CD4-positive, alpha-beta T cell treated with Interleukin-1 beta for 1 hour (primary cell): ENCODE measurements around the gene RPL3.
A peak's percentile ranks its signal among the peaks of the same experiment; 100 is the strongest.

ENCODE experiments used
- DNase-seq, 2 donors: peaks; one replicate each; pipeline ENCODE4 v3.0.0-alpha.2; 2020 to 2022

The RPL3 gene

DNA sequence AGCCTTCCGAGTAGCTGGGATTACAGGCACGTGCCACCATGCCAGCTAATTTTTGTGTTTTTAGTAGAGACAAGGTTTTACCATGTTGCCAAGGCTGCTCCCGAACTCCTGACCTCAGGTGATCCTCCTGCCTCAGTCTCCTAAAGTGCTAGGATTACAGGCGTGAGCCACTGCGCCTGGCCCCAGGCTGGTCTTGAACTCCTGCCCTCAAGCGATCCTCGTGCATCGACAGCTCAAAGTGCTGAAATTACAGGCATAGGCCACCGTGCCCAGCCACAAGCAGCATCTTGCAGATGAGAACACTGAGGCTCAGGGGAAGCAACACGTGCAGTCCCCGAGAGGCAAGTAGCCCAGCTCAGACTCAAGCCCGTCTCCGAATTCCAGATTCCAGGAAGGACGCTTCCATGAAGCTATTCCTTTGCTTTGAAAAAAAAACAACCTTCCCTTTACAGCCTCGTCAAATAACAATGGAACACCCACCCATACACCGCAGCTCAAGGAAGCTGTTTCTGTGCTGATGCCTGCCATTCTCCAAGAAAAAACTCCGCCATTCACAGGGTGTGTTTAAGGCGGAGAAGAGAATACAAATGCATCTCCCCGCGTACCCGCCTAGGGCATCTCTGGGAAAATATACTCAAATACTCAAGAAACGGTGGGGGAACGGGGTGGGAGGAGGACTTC is 40.1 kb downstream of the RPL3 start:
- DNase-seq: no peak

DNA sequence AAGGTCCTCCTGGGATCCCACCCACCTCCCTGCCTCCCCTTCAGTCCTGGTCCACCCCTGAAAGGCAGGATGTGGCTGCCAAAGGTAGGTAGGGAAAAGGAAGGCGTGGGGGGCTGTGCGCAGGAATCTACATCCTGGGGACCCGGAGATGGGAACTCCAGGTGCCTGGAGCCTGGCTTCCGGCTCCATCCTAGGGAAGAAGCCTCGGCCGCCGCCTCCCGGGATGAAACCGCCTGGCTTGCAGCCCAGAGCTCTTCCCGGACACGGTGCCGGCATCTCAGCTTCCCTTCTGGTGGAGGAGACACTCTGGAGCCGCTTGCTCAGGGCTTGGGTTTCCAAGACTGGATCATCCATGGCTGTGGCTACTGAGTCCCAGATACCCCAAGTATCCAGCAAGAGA is 41.4 kb downstream of the RPL3 start:
- no peak for DNase-seq

DNA sequence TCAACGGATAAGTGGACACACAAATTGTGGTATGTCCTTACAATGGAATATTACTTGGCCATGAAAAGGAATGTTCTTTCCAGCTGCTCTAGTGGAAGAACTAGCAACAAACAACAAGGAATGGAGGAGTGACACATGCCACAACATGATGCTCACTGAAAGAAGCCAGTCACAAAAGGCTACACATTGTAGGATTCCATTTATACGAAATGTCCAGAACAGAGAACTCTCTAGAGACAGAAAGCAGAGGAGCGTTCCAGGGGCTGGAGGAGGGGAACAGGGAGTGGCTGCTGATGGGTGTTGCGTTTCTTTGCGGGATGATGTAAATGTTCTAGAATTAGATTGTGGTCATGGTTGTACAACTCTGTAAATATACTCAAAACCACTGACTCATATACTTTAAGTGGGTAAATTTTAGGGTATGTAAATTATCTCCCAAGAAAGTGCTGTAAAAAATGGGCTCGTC is 42.2 kb downstream of the RPL3 start:
- no peak for DNase-seq

DNA sequence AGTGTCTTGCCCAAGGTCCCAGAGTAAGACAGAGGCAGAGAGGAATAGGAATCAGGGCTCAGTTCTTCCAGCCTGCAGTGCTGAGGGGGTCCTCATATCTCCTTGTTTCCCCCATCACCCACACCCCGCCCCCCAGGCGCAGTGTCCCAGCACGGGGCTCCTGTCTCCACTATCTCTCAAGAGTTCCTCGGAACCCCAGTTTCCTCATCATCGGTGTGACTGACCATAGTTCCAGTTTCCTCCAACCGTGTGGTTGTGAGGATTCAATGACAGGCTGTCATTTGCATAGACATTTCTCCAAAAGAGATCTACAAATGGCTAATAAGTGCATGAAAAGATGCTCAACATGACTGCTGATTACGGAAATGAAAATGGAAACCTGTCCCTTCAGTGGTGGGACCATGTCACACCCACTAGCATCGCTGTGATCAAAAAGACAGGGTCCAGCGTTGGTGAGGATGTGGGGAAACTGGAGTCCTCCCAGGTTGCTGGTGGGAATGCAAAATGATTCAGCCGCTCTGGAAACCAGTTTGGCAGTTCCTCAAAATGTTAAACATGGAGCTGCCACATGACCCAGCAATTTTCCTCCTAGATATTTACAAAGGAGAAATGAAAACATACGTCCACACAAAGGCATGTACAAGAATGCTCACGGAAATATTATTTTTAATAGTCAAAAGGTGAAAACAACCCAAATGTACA is 42.8 kb downstream of the RPL3 start:
- DNase-seq: no peak

DNA sequence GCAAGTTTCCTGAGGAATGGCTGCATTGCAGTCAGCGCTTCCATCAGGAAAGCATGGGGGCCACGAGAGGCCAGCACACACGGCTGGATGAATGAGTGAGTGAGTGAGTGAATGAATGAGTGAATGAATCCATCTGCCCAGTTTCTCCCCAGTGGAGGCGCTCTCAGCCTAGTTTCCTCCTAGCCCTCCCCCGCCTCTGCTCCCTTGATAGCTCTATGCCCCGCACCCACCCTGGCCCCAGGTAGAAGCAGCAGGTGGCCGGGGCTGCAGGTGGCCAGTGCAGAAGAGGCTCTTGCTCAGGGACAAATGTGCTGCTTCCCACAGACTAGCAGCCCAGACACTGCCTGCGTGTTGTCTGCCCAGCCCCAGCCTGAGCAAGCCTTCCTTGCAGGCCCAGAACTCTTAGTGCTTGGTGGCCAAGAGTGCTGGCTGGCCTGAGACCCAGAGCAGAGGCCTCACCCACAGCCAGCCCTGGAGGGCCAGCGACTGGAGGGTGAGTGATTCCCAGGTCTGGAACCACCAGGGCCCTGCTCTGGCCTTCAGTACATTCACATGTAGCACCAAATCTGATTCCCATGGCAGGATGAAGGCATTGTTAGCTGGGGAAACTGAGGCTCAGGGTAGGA is 43.5 kb downstream of the RPL3 start:
- DNase-seq: no peak

DNA sequence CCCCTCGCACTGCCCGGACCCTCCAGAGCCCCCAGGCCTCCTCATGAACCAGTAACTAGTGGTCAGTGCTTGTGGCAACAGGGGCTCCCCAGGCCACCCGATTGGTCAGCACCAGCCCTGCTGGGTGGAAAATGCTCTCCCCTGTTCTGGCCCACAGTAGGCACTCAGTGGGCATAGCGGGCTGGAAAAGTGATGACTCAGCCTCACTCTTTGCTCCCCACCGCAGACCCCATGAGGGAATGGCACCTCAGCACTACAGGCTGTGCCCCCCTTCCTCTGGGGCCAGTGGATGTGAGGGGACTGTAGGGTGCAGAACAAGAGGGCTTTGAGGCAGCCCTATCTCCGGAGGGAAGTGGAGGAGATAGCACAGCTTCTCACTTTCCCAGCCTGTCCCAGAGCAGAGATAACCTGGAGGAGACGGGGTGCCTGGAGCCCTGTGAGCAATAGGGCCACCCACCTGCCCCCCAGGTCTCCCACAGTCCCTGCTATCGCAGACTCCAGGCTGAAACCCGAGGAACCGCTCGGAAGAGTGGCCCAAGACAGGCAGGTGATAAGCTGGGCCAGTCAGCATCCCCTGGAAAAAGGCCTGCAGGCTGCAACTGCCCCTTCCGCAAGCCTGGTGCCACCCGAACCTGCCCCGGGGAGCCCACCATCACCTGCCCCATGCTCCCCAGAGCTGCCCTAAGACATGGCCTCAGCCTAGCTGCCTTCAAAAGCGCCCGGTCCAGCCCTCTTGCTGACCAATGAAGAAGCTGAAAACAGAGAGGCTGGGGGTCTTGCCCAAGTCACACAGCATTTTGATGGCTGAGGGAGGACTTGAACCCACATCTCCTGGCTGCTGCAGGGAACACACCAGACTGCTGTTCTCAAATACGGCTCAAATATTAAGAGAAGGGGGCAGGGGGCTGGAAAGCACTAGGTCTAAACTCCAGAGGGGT is 45.2 kb downstream of the RPL3 start:
- DNase-seq: no peak

DNA sequence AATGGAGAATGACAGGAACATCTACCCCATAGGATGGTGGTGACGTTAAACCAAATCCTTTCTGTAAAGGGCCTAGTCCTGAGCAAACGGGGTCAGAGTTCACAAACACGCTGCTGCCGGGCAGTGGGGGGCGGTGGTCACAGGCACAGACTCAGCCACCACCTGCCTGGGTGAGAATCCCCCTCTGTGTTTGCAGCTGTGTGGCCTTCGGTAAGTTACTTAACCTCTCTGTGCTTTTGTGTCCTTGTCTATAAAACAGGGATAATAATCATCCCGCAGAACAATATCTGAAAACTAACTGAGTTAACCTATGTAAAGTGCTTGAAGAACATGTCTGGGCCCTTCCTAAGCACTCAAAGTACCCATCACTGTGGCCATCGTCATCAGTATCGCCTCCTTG is 48.6 kb downstream of the RPL3 start:
- DNase-seq: no peak

DNA sequence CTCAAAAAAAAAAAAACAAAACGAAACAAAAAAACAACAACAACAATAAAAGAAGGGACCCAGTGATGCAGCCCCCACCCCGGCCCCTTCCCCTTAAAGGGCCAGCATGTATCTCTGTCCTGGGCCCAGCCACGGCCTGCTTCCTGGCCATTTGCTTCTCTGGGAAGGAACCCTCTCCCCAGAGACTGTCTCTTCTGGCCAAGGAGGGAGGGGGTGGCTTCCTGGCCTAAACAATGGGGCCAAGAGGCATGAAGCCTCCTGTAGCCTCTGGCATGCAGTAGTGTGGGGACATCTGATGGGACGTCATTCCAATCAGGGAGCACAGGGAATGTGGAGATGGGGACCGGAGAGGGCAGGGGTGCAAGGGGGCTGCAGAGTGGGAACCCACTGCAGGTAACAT is 49.1 kb downstream of the RPL3 start:
- no peak for DNase-seq

DNA sequence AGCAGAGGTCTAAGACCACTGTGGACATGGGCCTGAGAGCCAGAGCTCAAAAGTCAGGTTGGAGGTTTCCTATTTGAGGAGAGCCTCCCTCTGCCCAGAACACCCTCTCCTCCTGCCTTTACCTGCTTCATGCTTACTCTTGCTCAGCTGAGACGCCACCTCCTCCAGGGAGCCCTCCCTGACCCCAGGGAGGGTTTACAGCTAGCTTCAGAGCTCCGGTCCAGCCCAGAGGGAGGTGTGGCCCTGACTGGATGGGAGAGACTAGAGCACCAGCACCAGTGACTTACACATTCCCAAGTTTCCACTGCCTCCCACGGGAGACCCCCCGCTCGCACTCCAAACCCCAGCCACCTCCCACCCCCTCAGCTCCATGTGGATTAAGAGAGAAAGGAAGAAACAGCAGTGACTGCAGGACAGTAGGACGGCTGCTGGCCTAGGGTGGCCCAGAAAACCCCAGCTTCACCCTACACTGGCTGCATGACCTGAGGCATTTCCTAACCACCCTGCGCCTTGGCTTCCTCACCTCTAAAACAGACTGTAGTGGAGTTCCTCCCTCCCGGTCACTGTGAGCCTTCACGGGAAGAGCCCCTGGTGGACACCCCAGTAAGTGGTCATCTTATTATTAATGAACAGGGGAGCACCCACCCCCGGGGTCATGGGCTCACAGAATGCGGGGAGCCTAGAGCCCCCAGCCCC is 50.2 kb downstream of the RPL3 start:
- DNase-seq: no peak

DNA sequence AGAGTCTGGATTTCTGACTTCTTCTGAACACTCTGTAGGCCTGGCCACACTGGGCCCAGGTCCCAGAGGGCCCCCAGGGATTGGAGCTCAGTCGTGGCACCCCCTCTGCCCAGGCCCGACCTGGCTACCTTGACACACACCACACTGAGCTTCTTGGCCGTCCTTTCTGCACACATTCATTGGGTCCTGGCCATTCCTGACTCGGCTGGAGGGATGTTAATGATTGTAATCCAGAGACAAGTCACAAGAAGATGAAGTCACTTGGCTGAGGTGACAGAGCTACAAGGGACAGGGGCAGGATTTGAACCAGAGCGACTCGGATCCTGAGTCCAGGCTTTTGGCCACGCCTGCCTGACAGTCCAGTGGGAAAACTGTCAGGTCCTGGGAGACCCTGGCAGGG is 50.8 kb downstream of the RPL3 start:
- no peak for DNase-seq

DNA sequence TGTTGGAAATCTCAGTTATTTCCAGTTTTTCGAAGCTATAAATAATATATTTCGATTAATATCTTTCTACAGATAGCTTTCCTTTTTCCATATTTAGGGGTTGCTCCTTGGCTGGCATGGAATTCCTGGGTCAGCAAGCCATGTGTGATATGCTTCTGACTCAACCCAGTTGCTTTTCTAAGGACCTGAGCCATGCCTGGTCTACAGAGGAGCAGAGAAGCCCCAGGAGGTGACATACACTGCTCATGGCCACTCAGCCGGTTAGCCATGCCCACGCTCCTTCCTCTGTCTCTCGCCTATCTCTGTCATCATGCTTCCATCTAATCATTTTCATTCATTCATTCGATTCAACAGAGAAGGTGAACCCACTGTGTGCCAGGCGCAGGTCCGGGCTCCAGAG is 51.4 kb downstream of the RPL3 start:
- DNase-seq: no peak

DNA sequence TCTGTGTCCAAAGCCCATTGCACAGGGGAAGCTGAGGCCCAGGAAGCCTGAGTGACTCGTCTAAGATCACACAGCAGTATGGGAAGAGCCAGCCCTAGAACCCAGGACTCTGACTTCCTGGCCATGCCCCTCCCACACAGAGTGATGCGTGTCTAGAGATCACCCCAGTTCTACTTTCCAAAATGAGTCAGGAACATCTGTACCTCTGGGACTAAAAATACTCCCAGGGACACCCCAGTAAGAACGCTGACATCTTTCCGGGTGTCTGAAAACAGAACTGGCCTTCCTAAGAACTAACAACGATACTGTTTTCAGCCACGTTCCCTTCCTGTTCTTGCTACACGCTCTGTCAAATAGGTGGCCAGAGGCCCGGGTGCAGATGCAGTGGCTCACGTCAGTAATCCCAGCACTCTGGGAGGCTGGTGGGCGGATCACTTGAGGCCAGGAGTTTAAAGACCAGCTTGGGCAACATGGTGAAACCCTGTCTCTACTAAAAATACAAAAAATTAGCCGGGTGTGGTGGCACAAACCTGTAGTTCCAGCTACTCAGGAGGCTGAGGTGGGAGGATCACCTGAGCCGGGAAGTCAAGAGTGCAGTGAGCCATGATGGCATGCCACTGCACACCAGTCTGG is 52.9 kb downstream of the RPL3 start:
- peak in 1 of 2 donors; percentile 41 for DNase-seq

DNA sequence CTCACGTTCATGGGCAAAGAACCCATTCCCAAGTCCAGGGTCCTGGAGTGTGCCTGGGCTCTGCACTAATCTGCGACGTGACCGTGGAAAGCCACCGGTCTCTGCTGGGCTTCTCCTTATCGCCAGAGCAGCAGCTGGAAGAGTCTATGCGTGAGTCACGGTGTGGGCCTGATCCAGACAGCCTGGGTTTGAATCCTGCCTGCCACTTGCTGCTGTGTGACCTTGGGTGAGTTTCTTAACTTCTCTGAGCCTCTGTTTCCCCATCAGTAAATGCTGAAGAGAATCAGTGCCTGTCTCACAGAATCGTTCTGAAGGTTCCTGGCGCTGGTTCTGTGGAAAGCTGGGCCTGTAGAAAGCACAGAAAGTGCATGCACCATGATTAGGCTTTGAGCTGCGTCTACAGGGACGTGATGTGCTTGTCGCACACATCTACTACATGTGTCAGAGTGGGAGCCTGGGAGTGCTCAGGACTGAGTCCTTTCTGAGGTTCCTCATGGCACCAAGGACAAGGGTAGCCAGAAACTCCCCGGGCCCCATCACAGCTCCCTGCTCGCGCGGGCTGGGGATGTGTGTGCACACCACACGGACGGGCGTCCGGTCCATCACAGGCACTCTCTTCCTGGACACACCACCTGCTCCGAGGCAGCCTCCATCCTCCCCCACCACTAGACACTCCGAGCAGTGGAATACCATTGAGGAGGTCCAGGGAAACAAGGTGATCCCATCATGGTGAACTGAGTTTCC is 54.1 kb downstream of the RPL3 start:
- DNase-seq: no peak

DNA sequence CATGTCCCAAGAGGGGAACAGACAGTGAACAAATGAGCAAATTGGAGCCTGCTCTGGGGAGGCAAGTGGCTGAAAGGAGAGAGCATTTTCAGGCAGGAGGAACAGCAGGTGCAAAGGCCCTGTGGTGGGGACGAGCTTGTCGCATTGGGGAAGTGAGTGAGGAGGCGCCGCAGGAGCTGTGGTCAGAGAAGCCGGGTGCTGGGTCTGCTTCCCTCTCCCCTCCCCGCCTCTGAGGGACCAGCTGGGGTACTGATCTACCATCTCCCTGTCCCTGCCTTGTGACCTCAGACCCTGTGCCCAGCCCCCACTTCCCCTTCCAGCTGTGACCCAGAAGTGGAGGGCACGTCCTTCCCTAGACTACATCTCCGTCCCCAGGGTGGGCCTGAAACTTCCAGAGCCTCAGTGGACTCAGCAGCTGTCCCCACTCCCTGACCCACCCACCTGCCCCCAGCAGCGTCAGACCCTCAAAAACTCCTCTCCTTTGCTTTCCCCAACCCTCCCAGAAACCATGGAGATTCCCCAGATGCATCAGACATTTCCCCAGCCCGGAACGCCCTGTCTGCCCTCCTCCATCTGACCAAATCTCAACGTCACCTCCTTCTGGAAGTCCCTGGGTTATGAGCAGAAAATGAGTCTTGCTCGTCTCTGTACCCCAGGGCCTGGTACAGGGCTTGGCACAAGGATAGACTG is 54.9 kb downstream of the RPL3 start:
- peak in 1 of 2 donors; percentile 61 for DNase-seq

DNA sequence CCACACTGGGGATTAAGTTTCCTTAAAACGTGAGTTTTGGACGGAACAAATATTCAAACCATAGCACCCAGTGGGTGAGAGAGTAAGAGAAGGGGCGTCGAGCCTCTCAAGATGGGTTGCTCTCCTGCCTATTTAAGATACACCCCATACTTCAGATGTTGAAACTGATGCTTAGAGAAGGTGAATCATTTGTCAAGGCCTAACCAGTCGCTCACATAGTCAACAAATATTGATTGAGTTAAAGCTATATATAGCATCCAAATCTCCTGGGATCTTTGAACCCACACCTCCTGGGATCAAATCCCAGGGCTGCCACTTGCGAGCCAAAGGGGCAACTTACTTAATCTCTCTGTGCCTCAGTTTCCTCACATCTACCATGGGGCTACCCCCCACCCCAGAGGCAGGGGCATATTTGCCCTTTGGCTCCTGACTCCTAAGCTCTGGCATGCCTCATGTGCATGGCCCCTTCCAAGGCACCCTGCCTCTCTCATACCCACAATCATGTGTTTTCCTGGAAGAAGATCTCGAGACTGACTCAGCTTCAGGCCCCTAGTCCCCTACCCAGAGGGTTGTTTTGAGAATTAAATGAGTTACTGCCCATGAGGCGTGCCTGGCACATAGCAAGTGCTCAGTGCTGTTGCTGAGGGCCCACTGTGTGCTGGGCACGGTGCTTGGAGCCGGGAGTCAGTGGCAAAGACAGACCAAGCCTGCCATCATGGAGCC is 55.6 kb downstream of the RPL3 start:
- no peak for DNase-seq
